Activated CD8-positive, alpha-beta T cell treated with anti-CD3 and anti-CD28 coated beads for 36 hours (primary cell): ENCODE results near the gene NKG7. TPM values are rescaled to one million over a fixed set of nuclear protein-coding genes. Genes with fewer than 3 reads are reported as not detected.

Experiments used
- ATAC-seq: fragments of 200-7000 bp; cut with Tn5 transposase; one replicate; pipeline ENCODE4 v1.10.0; 2021; ENCODE audit warnings: mild to moderate bottlenecking, moderate library complexity
- CTCF ChIA-PET: fragments of 350-600 bp; sonication (Branson Sonifier 250); formaldehyde crosslinking; loops from one replicate; lab custom pipeline; 2021; ENCODE audit warnings: antibody characterized with exemption; lab: Charles Lee
- POLR2A ChIA-PET: fragments of 350-600 bp; sonication (Branson Sonifier 250); formaldehyde crosslinking; loops from one replicate; lab custom pipeline; 2021; ENCODE audit warnings: antibody characterized with exemption; lab: Charles Lee
- DNase-seq: peaks from one replicate; pipeline ENCODE4 v3.0.0-alpha.2; 2020
- H3K27ac Mint-ChIP-seq: one replicate; pipeline ENCODE4 v1.8.0; 2021; ENCODE audit warnings: mild to moderate bottlenecking, mixed read lengths
- H3K27me3 Mint-ChIP-seq: one replicate; pipeline ENCODE4 v1.8.0; 2021; ENCODE audit warnings: mixed read lengths
- H3K36me3 Mint-ChIP-seq: one replicate; pipeline ENCODE4 v1.8.0; 2021; ENCODE audit warnings: low read depth, mixed read lengths
- H3K4me1 Mint-ChIP-seq: one replicate; pipeline ENCODE4 v1.8.0; 2021; ENCODE audit warnings: low read depth, mixed read lengths
- H3K4me3 Mint-ChIP-seq: one replicate; pipeline ENCODE4 v1.8.0; 2021; ENCODE audit warnings: mild to moderate bottlenecking, moderate library complexity, mixed read lengths
- H3K9me3 Mint-ChIP-seq: one replicate; pipeline ENCODE4 v1.8.0; 2021; ENCODE audit warnings: mixed read lengths
- intact Hi-C: fragments of 100-400 bp; cut with micrococcal nuclease; formaldehyde crosslinking; loops from one replicate; pipeline ENCODE4 v1.10.0; 2022
- total RNA-seq, 2 experiments: library from RNA; stranded (reverse); gene quantifications; one replicate each; pipeline ENCODE4 v1.2.3, GENCODE V29; 2021
- TF ChIP-seq, protein P1 (sequence below): fragments of 200-600 bp; IDR thresholded peaks from one replicate; pipeline ENCODE4 v1.8.0; 2022; ENCODE audit warnings: antibody characterized with exemption, mild to moderate bottlenecking

NKG7 gene
- total RNA-seq, 2 experiments from 2014 or later: 258 to 283 TPM

DNA sequence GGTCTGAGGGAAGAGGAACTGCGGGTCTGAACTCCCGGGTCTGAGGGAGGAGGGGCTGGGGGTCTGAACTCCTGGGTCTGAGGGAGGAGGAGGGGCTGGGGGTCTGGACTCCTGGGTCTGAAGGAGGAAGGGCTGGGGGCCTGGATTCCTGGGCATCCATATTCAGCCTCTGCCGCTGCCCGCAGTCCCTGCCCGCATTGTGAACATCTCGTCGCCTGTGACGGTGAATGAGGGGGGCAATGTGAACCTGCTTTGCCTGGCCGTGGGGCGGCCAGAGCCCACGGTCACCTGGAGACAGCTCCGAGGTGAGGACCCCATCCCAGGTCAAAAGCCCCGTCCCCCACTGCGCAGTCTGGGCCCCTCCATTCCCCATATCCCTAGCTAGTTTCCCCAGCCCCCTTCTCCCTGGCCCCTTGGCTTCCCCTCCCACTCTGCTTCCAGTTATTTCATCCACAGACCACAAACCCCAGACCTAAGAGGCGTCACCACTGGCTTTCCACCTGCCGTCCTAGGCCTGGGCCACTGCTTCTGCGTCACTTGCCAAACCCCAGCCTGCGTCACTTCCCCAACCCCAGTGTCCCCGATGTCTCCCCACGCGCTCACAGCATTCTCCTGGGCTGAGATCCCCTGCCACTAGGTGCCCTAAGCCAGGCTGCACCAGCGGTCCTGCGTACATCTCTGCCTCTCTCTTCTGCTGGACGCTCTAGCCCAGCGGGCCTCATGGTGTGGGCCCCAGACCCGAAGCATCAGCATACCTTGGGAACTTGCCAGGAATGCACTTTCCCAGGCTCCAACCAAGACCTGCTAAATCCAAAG lies 47.1 kb downstream of the NKG7 start:
- no peak overlapping the region for H3K27ac Mint-ChIP-seq
- H3K36me3 Mint-ChIP-seq: peaks cover 1% of the 10 kb centered on the region
- ChIA-PET CTCF (no interaction called here), POLR2A (no interaction called here)
- no peaks in the 10 kb centered on the region for H3K9me3 Mint-ChIP-seq
- DNase-seq: peak; percentile 52
- H3K27me3 Mint-ChIP-seq: peaks cover 52% of the 10 kb centered on the region
- H3K4me1 Mint-ChIP-seq: peaks cover 9% of the 10 kb centered on the region
- ATAC-seq: peak; percentile 40
- TF ChIP-seq, protein P1, sequence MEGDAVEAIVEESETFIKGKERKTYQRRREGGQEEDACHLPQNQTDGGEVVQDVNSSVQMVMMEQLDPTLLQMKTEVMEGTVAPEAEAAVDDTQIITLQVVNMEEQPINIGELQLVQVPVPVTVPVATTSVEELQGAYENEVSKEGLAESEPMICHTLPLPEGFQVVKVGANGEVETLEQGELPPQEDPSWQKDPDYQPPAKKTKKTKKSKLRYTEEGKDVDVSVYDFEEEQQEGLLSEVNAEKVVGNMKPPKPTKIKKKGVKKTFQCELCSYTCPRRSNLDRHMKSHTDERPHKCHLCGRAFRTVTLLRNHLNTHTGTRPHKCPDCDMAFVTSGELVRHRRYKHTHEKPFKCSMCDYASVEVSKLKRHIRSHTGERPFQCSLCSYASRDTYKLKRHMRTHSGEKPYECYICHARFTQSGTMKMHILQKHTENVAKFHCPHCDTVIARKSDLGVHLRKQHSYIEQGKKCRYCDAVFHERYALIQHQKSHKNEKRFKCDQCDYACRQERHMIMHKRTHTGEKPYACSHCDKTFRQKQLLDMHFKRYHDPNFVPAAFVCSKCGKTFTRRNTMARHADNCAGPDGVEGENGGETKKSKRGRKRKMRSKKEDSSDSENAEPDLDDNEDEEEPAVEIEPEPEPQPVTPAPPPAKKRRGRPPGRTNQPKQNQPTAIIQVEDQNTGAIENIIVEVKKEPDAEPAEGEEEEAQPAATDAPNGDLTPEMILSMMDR: no peak
- intact Hi-C loops: no loop called here
- H3K4me3 Mint-ChIP-seq: no peak overlapping the region

DNA sequence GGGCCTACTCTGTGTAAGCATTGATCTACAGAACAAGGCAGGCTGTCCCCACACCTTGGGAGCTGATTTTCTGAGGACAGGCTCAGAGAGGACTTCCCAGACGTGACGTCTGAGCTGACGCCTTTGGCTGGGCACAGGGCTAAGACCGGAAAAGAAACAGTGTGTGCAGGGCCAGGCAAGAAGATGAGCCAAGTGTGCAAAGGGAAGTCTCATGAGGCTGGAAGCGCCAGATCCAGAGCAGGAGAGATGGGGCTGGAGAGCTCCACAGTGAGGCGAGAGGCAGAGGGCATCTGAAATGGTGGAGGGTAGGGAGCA lies 48.3 kb downstream of the NKG7 start:
- H3K27me3 Mint-ChIP-seq: peaks cover 42% of the 10 kb centered on the region
- ChIA-PET CTCF (interaction anchor here (1.0 kb wide), 1 partner anchor 10 kb away, joined by 3 read pairs; no protein-coding TSS in a partner anchor), POLR2A (no interaction called here)
- H3K9me3 Mint-ChIP-seq: no peaks in the 10 kb centered on the region
- DNase-seq (no peak), ATAC-seq (no peak)
- H3K4me3 Mint-ChIP-seq: no peak overlapping the region
- no peak overlapping the region for H3K27ac Mint-ChIP-seq
- intact Hi-C loops: no loop called here
- no peaks in the 10 kb centered on the region for H3K36me3 Mint-ChIP-seq
- peaks cover 9% of the 10 kb centered on the region for H3K4me1 Mint-ChIP-seq
- TF ChIP-seq, protein P1: no peak

DNA sequence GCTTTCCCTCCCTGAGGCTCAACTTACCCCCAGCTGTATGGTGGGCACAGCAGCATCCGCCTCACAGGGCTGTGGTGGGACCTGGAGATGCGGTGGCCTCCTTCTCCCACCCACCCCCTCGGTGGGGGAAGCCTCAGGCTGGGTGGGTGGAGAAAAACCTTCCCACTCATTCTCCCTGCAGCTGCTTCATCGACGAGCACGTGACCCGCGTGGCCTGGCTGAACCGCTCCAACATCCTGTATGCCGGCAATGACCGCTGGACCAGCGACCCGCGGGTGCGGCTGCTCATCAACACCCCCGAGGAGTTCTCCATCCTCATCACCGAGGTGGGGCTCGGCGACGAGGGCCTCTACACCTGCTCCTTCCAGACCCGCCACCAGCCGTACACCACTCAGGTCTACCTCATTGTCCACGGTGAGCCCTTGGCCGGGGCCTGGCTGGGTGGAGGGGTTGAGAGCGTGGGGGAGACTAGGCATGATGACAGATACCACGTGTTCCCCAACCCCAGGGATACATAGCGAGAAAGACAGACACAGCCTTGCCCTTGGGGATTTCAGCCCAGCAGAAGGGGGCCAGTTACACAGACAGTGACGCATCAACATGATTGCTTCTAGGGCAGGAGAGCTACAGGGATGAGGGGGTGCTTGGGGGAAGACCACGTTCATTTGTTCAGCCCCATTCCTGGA lies 48.8 kb downstream of the NKG7 start:
- no peak for DNase-seq
- CTCF ChIA-PET: interaction anchor here (1.0 kb wide), 1 partner anchor 10 kb away, joined by 3 read pairs; no protein-coding TSS in a partner anchor
- no peak for ATAC-seq
- TF ChIP-seq, protein P1: no peak
- Mint-ChIP-seq H3K9me3 (no peaks in the 10 kb centered on the region), H3K4me3 (no peak overlapping the region), H3K4me1 (peaks cover 9% of the 10 kb centered on the region), H3K27me3 (peaks cover 41% of the 10 kb centered on the region), H3K36me3 (no peaks in the 10 kb centered on the region), H3K27ac (no peak overlapping the region)
- intact Hi-C loops: no loop called here
- POLR2A ChIA-PET: no interaction called here

DNA sequence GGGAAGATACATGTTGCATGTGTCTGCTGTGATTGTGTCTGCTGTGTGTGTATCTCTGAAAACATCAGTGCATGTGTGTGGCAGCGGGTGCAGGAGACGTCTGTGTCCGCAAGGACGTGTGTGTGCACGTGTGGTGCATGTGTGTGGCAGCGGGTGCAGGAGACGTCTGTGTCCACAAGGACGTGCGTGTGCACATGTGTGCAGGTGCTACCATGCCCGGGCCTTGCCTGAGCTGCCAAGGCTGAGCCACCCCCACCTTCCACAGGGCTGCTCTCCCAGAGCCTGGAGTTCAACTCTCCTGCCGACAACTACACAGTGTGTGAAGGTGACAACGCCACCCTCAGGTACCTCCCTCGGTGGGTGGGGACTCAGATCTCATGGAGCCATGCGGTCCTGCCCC lies 50.7 kb downstream of the NKG7 start:
- no peak overlapping the region for H3K27ac Mint-ChIP-seq
- H3K9me3 Mint-ChIP-seq: no peaks in the 10 kb centered on the region
- POLR2A ChIA-PET: no interaction called here
- H3K4me3 Mint-ChIP-seq: no peak overlapping the region
- H3K27me3 Mint-ChIP-seq: peaks cover 36% of the 10 kb centered on the region
- H3K36me3 Mint-ChIP-seq: no peaks in the 10 kb centered on the region
- DNase-seq (no peak), ATAC-seq (no peak)
- CTCF ChIA-PET: no interaction called here
- intact Hi-C loops: no loop called here
- TF ChIP-seq, protein P1: no peak
- peaks cover 4% of the 10 kb centered on the region for H3K4me1 Mint-ChIP-seq

Other genes with a start within 250 kb of the NKG7 start
- gene SIGLEC9, start 247.7 kb downstream of the NKG7 start, total RNA-seq: under 1 TPM; 0.40 to 0.65 TPM
- gene SIGLEC7, start 230.4 kb downstream of the NKG7 start, total RNA-seq: not detected
- under 1 TPM in 1 of 2 experiments, not detected in 1; 0.54 TPM for gene CD33, start 147.6 kb downstream of the NKG7 start, total RNA-seq
- not detected for gene SIGLECL1, start 121.6 kb downstream of the NKG7 start, total RNA-seq
- gene IGLON5, start 61.0 kb downstream of the NKG7 start, total RNA-seq: under 1 TPM; 0.16 to 0.23 TPM
- 1 to 10 TPM; 3.6 to 3.7 TPM for gene VSIG10L, start 30.5 kb downstream of the NKG7 start, total RNA-seq
- 100 to 1,000 TPM; 151 to 162 TPM for gene ETFB, start 6.3 kb downstream of the NKG7 start, total RNA-seq
- 1 to 10 TPM; 5.0 to 5.4 TPM for gene CLDND2, start 3.7 kb downstream of the NKG7 start, total RNA-seq
- gene LIM2, start 15.3 kb upstream of the NKG7 start, total RNA-seq: 1 to 10 TPM; 1.4 to 2.6 TPM
- not detected for gene C19orf84, start 17.9 kb upstream of the NKG7 start, total RNA-seq
- gene SIGLEC10, start 45.0 kb upstream of the NKG7 start, total RNA-seq: under 1 TPM in 1 of 2 experiments, not detected in 1; 0.32 TPM
- gene SIGLEC8, start 85.8 kb upstream of the NKG7 start, total RNA-seq: not detected
- not detected for gene CEACAM18, start 105.9 kb upstream of the NKG7 start, total RNA-seq
- under 1 TPM; 0.34 to 0.43 TPM for gene SIGLEC12, start 129.1 kb upstream of the NKG7 start, total RNA-seq
- not detected for gene SIGLEC6, start 159.0 kb upstream of the NKG7 start, total RNA-seq
- 1 to 10 TPM; 6.6 to 8.0 TPM for gene ZNF175, start 198.6 kb upstream of the NKG7 start, total RNA-seq